Endodermal cell (in vitro differentiated cells): Measurements from ENCODE around the gene XKR7. TPM values are rescaled to one million over a fixed set of nuclear protein-coding genes. Genes with fewer than 3 reads are reported as not detected.

Experiments used
- DNase-seq: peaks from one replicate; pipeline ENCODE4 v3.0.0-alpha.2; 2017
- H3K27ac ChIP-seq: 2 replicates; pipeline ENCODE4 v1.5.1; 2013; ENCODE audit warnings: mild to moderate bottlenecking, low read depth, low read length, moderate library complexity
- H3K27me3 ChIP-seq: 2 replicates; pipeline ENCODE4 v1.6.1; 2013; ENCODE audit warnings: mild to moderate bottlenecking, low read length, moderate library complexity; ENCODE audit not compliant: insufficient read depth, control insufficient read depth, poor library complexity, severe bottlenecking
- H3K36me3 ChIP-seq: 2 replicates; pipeline ENCODE4 v1.7.0; 2013; ENCODE audit warnings: mild to moderate bottlenecking, low read length, moderate library complexity; ENCODE audit not compliant: control insufficient read depth, insufficient read depth
- H3K4me1 ChIP-seq: one replicate; pipeline ENCODE4 v1.7.0; 2013; ENCODE audit warnings: low read length; ENCODE audit not compliant: control insufficient read depth, insufficient read depth
- H3K4me3 ChIP-seq: 2 replicates; pipeline ENCODE4 v1.5.1; 2013; ENCODE audit warnings: mild to moderate bottlenecking, low read length, moderate library complexity
- H3K9ac ChIP-seq: 2 replicates; pipeline ENCODE4 v1.6.1; 2013; ENCODE audit warnings: mild to moderate bottlenecking, low read length, moderate library complexity; ENCODE audit not compliant: poor library complexity, severe bottlenecking; ENCODE audit errors: extremely low read depth
- H3K9me3 ChIP-seq: 2 replicates; pipeline ENCODE4 v1.6.1; 2013; ENCODE audit warnings: mild to moderate bottlenecking, low read length, moderate library complexity; ENCODE audit not compliant: control insufficient read depth
- H3K27ac Mint-ChIP-seq: 2 replicates; pipeline ENCODE4 v1.8.0; 2020; ENCODE audit warnings: mixed read lengths
- H3K27me3 Mint-ChIP-seq: 2 replicates; pipeline ENCODE4 v1.8.0; 2021; ENCODE audit warnings: mild to moderate bottlenecking, mixed read lengths; ENCODE audit not compliant: insufficient read depth
- H3K36me3 Mint-ChIP-seq: 2 replicates; pipeline ENCODE4 v1.8.0; 2020; ENCODE audit warnings: low read depth, mixed read lengths
- H3K4me1 Mint-ChIP-seq: 2 replicates; pipeline ENCODE4 v1.8.0; 2020; ENCODE audit warnings: mixed read lengths
- H3K4me3 Mint-ChIP-seq: 2 replicates; pipeline ENCODE4 v1.8.0; 2020; ENCODE audit warnings: mild to moderate bottlenecking, moderate library complexity, mixed read lengths
- H3K9me3 Mint-ChIP-seq: 2 replicates; pipeline ENCODE4 v1.8.0; 2020; ENCODE audit warnings: mild to moderate bottlenecking, mixed read lengths
- CTCF ChIP-seq: fragments of 200-600 bp; sonication (generic); conservative IDR thresholded peaks from 2 replicates; pipeline ENCODE4 v1.5.0; 2021; ENCODE audit warnings: antibody characterized with exemption, mild to moderate bottlenecking
- WGBS, 2 experiments: methylation state at CpG; one replicate each; pipeline versions ENCODE4 v1.1.5 to v1.1.7; 2013; ENCODE audit warnings: missing lambda C conversion rate in 2 of 2, mixed read lengths in 1 of 2; ENCODE audit not compliant: insufficient coverage in 1 of 2, insufficient read length in 1 of 2; 5-methylcytosine and 5-hydroxymethylcytosine counted together
- total RNA-seq, 2 donors: library from RNA; stranded (reverse); fragmentation: NEBNext Ultra II Directional in 1 of 2; extraction: Animal tissue kit (Norgen Biotek cat#: 25700) in 1 of 2; gene quantifications; 2 replicates in 1 of 2; 3 replicates in 1 of 2; pipeline ENCODE4 v1.2.1, GENCODE V29; 2021

XKR7 gene
- total RNA-seq, 2 donors from 2014 or later, result 2.7 to 3.1 TPM

- no peaks in the 10 kb centered on the region for H3K9me3 ChIP-seq
- no peak overlapping the region for H3K9ac ChIP-seq
- TF ChIP-seq CTCF, result no peak
- 50 to 80% methylated on average over 1 of the region's 1 CpG for WGBS, 2 experiments
- no peak overlapping the region for H3K4me3 ChIP-seq
- Mint-ChIP-seq H3K4me3 (no peak overlapping the region), H3K36me3 (no peaks in the 10 kb centered on the region), H3K27ac (no peak overlapping the region), H3K9me3 (no peaks in the 10 kb centered on the region), H3K27me3 (peaks cover 53% of the 10 kb centered on the region), H3K4me1 (no peaks in the 10 kb centered on the region)
- no peaks in the 10 kb centered on the region for H3K36me3 ChIP-seq
- no peak overlapping the region for H3K27ac ChIP-seq
- H3K27me3 ChIP-seq, result peaks cover 41% of the 10 kb centered on the region
- peaks cover 2% of the 10 kb centered on the region for H3K4me1 ChIP-seq
- DNase-seq, result no peak
These were observed 23.4 kb downstream of the XKR7 start for GRCh38 chr20:31991339-31991705.

- H3K9me3 ChIP-seq, result no peaks in the 10 kb centered on the region
- H3K27ac ChIP-seq, result no peak overlapping the region
- TF ChIP-seq CTCF, result no peak
- DNase-seq, result no peak
- peaks cover 41% of the 10 kb centered on the region for H3K27me3 ChIP-seq
- Mint-ChIP-seq H3K4me1 (no peaks in the 10 kb centered on the region), H3K36me3 (no peaks in the 10 kb centered on the region), H3K27me3 (peaks cover 59% of the 10 kb centered on the region), H3K4me3 (no peak overlapping the region), H3K27ac (no peak overlapping the region), H3K9me3 (no peaks in the 10 kb centered on the region)
- peaks cover 2% of the 10 kb centered on the region for H3K4me1 ChIP-seq
- no peak overlapping the region for H3K4me3 ChIP-seq
- 74 to 90% methylated on average over 2 of the region's 2 CpGs for WGBS, 2 experiments
- H3K9ac ChIP-seq, result no peak overlapping the region
- H3K36me3 ChIP-seq, result no peaks in the 10 kb centered on the region
These were observed 24.1 kb downstream of the XKR7 start for GRCh38 chr20:31992086-31992485.

- WGBS, 2 experiments, result 94 to 98% methylated on average over 16 to 18 of the region's 18 CpGs
- Mint-ChIP-seq H3K27me3 (peaks cover 80% of the 10 kb centered on the region), H3K4me1 (no peaks in the 10 kb centered on the region), H3K4me3 (no peak overlapping the region), H3K27ac (no peak overlapping the region), H3K36me3 (no peaks in the 10 kb centered on the region), H3K9me3 (no peaks in the 10 kb centered on the region)
- no peaks in the 10 kb centered on the region for H3K36me3 ChIP-seq
- no peak overlapping the region for H3K4me3 ChIP-seq
- no peak overlapping the region for H3K27ac ChIP-seq
- H3K27me3 ChIP-seq, result peaks cover 40% of the 10 kb centered on the region
- no peaks in the 10 kb centered on the region for H3K9me3 ChIP-seq
- TF ChIP-seq CTCF, result no peak
- H3K4me1 ChIP-seq, result peaks cover 2% of the 10 kb centered on the region
- DNase-seq, result no peak
- H3K9ac ChIP-seq, result no peak overlapping the region
These were observed 29.0 kb downstream of the XKR7 start for GRCh38 chr20:31996996-31997395.
